Osteoblast (primary cell): ENCODE results near the gene CYP2S1. TPM values are rescaled to one million over a fixed set of nuclear protein-coding genes. Genes with fewer than 3 reads are reported as not detected.

Experiments
- DNase-seq: peaks from one replicate; pipeline ENCODE4 v3.0.0; 2011; ENCODE audit warnings: low spot score, mixed read lengths; ENCODE audit not compliant: insufficient read length; ENCODE audit errors: missing footprints
- H2AFZ ChIP-seq: 2 replicates; pipeline ENCODE4 v1.6.0; 2011; ENCODE audit warnings: mild to moderate bottlenecking, low read length
- H3K27ac ChIP-seq: 2 replicates; pipeline ENCODE4 v1.5.1; 2011; ENCODE audit warnings: mild to moderate bottlenecking, low read depth, low read length, moderate library complexity
- H3K27me3 ChIP-seq: 2 replicates; pipeline ENCODE4 v1.6.0; 2012; ENCODE audit warnings: mild to moderate bottlenecking, control low read depth, inconsistent platforms, low read length, moderate library complexity; ENCODE audit not compliant: insufficient read depth
- H3K36me3 ChIP-seq: 2 replicates; pipeline ENCODE4 v1.5.1; 2011; ENCODE audit warnings: mild to moderate bottlenecking, low read length, control low read depth, moderate library complexity; ENCODE audit not compliant: insufficient read depth
- H3K4me1 ChIP-seq: 2 replicates; pipeline ENCODE4 v1.5.1; 2011; ENCODE audit warnings: mild to moderate bottlenecking, low read length, control low read depth, moderate library complexity; ENCODE audit not compliant: insufficient read depth
- H3K4me2 ChIP-seq: 2 replicates; pipeline ENCODE4 v1.6.0; 2011; ENCODE audit warnings: mild to moderate bottlenecking, low read length; ENCODE audit not compliant: insufficient read depth
- H3K4me3 ChIP-seq: fragments of 200-600 bp; sonication (generic); 3 replicates; pipeline ENCODE4 v1.5.1; 2012; ENCODE audit warnings: mild to moderate bottlenecking, low read length, inconsistent platforms; ENCODE audit not compliant: insufficient read depth
- H3K79me2 ChIP-seq: 2 replicates; pipeline ENCODE4 v1.6.0; 2012; ENCODE audit warnings: mild to moderate bottlenecking, low read length, control low read depth, inconsistent platforms; ENCODE audit not compliant: insufficient read depth
- H3K9me3 ChIP-seq: 2 replicates; pipeline ENCODE4 v1.5.1; 2011; ENCODE audit warnings: low read depth, low read length, control low read depth
- H4K20me1 ChIP-seq: 2 replicates; pipeline ENCODE4 v1.6.0; 2012; ENCODE audit warnings: mild to moderate bottlenecking, low read length, control low read depth; ENCODE audit not compliant: insufficient read depth
- total RNA-seq: library from RNA; depleted of rRNA; stranded (reverse); fragments of >200 nt; gene quantifications from 2 replicates; pipeline ENCODE4 v1.2.3, GENCODE V29; 2012
- TF ChIP-seq, protein P1 (sequence below): IDR thresholded peaks from 2 replicates; pipeline ENCODE4 v1.5.1; 2011; ENCODE audit warnings: mild to moderate bottlenecking, low read depth, low read length, moderate library complexity; ENCODE audit errors: extremely low read depth

The CYP2S1 gene
- total RNA-seq, 1 donor, result not detected

DNA sequence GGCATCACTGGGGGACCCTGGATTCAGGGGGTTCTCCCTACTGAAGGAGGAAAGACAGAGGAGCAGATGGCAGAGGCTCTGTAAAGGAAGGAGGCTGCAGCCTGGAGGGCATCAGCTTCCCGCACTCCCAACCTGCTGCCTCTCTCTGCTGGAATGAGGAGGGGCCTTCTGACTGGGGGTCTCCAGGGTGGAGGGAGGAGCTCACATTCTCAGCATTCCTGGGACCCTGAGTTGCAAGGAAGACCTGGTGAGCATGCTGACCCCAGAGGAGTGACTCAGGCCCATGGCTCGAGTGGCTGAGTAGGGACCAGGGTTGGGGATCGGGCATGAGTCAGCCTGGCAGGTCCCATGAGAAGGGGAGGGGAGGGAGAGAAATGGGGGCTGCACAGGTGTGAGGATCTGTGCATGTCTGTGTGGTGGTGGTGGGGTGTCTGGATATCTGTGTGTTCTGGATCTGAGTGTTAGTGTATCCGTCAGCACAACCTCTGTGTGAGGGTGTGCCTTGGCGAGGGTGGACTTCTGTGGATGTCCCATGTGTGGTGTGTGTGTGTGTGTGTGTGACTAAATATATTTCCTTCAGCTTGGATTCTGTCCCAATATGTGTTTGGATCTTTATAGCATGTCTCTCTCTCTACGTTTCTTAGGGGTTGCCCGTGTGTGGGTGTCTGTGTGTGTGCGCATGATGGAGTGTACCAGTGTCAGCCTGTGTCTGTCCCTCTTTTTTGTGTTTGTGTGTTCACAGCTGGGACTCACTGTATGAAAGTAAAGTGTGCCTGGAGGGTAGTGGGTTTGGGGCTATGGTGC lies 30.6 kb downstream of the CYP2S1 start:
- Histone ChIP-seq H3K79me2 (peaks cover 75% of the 10 kb centered on the region), H3K27me3 (no peaks in the 10 kb centered on the region), H3K4me2 (peak overlapping the region; percentile 74), H3K36me3 (peaks cover 68% of the 10 kb centered on the region), H3K4me3 (peak overlapping the region; percentile 49), H3K27ac (peak overlapping the region; percentile 95), H3K4me1 (peaks cover 63% of the 10 kb centered on the region), H4K20me1 (peaks cover 3% of the 10 kb centered on the region), H2AFZ (no peak overlapping the region), H3K9me3 (no peaks in the 10 kb centered on the region)
- DNase-seq, result peak; percentile 97
- TF ChIP-seq, protein P1, sequence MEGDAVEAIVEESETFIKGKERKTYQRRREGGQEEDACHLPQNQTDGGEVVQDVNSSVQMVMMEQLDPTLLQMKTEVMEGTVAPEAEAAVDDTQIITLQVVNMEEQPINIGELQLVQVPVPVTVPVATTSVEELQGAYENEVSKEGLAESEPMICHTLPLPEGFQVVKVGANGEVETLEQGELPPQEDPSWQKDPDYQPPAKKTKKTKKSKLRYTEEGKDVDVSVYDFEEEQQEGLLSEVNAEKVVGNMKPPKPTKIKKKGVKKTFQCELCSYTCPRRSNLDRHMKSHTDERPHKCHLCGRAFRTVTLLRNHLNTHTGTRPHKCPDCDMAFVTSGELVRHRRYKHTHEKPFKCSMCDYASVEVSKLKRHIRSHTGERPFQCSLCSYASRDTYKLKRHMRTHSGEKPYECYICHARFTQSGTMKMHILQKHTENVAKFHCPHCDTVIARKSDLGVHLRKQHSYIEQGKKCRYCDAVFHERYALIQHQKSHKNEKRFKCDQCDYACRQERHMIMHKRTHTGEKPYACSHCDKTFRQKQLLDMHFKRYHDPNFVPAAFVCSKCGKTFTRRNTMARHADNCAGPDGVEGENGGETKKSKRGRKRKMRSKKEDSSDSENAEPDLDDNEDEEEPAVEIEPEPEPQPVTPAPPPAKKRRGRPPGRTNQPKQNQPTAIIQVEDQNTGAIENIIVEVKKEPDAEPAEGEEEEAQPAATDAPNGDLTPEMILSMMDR, result no peak

DNA sequence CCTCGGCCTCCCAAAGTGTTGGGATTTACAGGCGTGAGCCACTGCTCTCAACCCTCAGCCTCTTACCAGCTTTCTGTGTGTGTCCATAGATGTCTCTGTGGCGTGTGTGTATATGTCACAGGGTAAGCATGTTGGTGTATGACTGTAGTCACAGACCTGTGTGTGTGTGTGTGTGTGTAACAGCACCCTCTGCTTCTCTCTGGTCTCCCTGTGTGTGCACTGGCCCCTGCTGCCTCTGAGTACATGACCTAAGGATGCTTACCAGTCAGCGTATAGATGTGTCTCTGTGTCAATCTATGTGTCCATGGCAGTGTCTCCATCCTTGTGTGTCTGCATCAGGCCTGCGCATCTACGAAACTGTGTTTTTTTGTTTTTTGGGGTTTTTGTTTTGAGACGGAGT lies 31.6 kb downstream of the CYP2S1 start:
- H3K4me2 ChIP-seq, result peak overlapping the region; percentile 74

DNA sequence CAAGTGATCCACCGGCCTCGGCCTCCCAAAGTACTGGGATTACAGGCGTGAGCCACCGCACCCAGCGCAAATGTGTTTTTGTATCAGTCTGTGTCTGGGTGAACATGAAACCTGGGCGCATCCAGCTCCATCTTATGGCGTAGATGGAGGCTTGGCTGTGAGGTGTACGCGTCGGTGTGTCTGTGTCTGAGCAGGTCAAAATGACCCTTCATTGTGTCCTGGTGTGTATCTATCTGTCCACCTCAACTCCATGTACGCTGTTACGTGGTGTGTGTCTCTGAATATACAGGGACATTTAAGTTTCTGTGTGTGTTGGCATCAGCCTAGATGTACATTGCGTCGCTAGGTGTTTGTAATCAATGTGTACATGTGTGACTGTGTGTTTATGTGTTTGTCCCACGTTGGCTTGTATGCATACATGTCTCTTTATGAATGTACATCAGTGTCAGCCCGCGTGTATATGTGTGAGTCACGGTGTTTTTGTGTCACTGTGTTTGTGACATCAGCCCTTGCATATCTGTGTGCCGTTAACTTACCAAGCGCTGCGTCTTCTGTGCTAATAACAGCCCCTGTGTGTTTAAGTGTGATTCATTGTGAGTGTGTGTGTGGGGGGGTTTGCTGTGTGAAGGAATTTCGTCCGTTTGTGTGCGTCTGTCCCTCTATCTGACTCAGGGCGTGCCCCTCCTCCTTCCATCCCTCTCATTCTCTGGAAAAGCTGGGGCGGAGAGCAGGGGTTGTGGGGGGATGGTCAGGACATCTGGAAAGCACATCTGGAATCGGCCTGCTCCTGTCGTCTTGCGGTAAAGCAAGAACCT lies 32.4 kb downstream of the CYP2S1 start:
- H2AFZ ChIP-seq, result no peak overlapping the region
- no peaks in the 10 kb centered on the region for H3K9me3 ChIP-seq
- H3K27ac ChIP-seq, result peak overlapping the region; percentile 95
- DNase-seq, result peak; percentile 98
- TF ChIP-seq, protein P1, result no peak
- peak overlapping the region; percentile 64 for H3K4me3 ChIP-seq
- no peaks in the 10 kb centered on the region for H3K27me3 ChIP-seq
- peaks cover 77% of the 10 kb centered on the region for H3K36me3 ChIP-seq
- peaks cover 74% of the 10 kb centered on the region for H3K79me2 ChIP-seq
- H4K20me1 ChIP-seq, result peaks cover 3% of the 10 kb centered on the region
- peak overlapping the region; percentile 74 for H3K4me2 ChIP-seq
- H3K4me1 ChIP-seq, result peaks cover 61% of the 10 kb centered on the region

More for the DNA sequence above, 31.6 kb downstream of the CYP2S1 start:
- H4K20me1 ChIP-seq, result peaks cover 3% of the 10 kb centered on the region
- H3K4me1 ChIP-seq, result peaks cover 62% of the 10 kb centered on the region
- H3K4me3 ChIP-seq, result no peak overlapping the region
- peak overlapping the region; percentile 95 for H3K27ac ChIP-seq
- no peaks in the 10 kb centered on the region for H3K27me3 ChIP-seq
- TF ChIP-seq, protein P1, result no peak
- H3K79me2 ChIP-seq, result peaks cover 74% of the 10 kb centered on the region
- DNase-seq, result no peak
- H2AFZ ChIP-seq, result no peak overlapping the region
- peaks cover 74% of the 10 kb centered on the region for H3K36me3 ChIP-seq
- no peaks in the 10 kb centered on the region for H3K9me3 ChIP-seq
